HG02885 (cell line): ENCODE measurements around the gene GIGYF2.

Source experiments
- ATAC-seq: cut with Tn5 transposase; IDR thresholded peaks from one replicate; pipeline ENCODE4 v1.9.1; 2021; ENCODE audit warnings: mild to moderate bottlenecking; ENCODE audit not compliant: unreplicated experiment, poor library complexity

GIGYF2 gene, protein sequence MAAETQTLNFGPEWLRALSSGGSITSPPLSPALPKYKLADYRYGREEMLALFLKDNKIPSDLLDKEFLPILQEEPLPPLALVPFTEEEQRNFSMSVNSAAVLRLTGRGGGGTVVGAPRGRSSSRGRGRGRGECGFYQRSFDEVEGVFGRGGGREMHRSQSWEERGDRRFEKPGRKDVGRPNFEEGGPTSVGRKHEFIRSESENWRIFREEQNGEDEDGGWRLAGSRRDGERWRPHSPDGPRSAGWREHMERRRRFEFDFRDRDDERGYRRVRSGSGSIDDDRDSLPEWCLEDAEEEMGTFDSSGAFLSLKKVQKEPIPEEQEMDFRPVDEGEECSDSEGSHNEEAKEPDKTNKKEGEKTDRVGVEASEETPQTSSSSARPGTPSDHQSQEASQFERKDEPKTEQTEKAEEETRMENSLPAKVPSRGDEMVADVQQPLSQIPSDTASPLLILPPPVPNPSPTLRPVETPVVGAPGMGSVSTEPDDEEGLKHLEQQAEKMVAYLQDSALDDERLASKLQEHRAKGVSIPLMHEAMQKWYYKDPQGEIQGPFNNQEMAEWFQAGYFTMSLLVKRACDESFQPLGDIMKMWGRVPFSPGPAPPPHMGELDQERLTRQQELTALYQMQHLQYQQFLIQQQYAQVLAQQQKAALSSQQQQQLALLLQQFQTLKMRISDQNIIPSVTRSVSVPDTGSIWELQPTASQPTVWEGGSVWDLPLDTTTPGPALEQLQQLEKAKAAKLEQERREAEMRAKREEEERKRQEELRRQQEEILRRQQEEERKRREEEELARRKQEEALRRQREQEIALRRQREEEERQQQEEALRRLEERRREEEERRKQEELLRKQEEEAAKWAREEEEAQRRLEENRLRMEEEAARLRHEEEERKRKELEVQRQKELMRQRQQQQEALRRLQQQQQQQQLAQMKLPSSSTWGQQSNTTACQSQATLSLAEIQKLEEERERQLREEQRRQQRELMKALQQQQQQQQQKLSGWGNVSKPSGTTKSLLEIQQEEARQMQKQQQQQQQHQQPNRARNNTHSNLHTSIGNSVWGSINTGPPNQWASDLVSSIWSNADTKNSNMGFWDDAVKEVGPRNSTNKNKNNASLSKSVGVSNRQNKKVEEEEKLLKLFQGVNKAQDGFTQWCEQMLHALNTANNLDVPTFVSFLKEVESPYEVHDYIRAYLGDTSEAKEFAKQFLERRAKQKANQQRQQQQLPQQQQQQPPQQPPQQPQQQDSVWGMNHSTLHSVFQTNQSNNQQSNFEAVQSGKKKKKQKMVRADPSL (N-terminal part only)

DNA sequence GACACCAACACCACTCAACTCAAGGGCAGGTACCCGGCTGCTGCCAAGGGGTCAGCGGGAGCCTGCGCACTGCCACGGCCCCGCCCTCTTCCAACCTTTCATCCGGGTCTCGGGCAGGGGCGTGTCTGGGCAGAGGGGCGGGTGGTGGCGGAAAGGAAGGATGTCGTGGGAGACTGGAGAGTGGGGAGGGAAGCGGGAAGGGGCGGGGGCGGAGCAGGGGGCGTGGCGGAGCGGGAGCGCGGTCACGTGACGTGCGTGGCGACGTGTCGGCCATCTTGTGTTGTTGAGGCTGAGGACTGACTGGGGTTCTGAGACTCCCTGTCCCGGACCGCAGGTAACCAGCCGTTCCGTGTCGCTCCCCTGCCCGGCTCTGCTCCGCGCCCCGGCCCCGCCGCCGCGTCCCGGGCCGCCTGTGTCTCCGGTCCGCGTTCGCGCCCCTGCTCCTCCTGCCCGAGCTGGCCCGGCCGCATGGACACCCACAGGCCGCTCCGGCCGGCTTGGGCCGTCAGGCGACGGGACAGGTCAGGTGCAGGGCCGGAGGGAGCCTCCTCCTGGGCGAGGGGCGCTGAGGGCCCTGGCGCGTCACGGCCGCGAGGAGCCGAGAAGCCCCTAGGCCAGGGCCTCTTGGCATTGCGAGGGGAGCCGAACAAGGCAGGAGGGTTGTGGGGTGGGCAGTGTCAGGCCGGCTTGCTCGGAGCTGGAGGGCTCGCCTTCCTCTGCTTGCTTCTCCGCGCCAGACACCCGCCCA, at the start of gene GIGYF2:
GIGYF2 (plus strand) TSS at position 273 of the 748 bp plus-strand sequence. CDS start 37,867 bp downstream, outside the sequence.
- peak; percentile 81 for ATAC-seq

DNA sequence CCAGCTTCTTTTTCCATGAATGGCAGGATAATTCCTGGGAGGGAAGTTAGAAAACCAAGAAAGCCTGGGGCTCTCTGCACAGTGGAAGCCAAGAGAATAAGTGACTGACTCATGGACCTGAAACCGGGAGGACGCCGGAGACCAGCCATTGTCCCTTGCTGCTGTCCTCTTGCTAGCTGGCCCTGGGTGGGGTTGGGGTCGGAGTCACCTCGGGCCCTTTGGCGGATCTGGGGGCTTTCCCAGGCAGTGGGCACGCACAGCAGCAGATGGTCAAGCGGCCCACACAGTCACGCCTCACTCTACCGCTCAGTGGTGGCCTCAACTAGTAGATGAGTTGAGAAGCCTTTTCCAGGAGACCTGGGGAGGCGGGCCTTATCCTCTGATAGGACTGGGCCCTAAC, 48.1 kb upstream of the GIGYF2 start:
- no peak for ATAC-seq

DNA sequence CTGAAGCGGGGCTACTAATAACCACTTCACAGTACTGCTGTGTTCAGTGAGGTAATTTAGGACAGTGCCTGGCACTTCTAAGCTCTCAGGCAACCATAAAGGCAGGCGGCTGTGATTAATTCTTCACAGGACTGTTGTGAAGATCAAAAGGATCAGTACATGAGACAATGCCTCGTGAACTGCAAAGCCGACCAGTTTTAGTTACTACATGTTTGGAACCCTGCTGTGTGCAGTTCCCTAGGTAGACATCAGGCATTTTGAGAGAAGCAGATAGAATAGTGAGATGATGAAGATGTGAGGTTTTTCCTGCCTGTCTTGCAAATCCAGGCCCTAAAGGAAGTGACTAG, 44.7 kb upstream of the GIGYF2 start:
- ATAC-seq, result no peak

DNA sequence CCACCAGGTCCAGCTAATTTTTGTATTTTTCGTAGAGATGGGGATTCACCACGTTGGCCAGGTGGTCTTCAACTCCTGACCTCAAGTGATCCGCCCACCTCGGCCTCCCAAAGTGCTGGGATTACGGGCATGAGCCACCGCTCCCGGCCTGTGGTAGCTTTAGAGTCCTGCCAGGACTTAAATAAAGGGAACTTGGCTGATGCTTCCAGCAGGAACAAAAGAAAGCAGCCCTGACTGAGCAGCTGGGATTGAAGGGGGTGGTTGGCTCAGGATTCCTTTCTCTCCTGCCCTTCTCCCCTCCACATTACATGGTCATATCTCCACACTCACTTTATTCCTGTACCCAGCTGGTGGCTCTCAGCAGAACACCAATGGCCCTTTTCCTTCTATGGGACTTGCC, 43.7 kb upstream of the GIGYF2 start:
- ATAC-seq, result no peak

DNA sequence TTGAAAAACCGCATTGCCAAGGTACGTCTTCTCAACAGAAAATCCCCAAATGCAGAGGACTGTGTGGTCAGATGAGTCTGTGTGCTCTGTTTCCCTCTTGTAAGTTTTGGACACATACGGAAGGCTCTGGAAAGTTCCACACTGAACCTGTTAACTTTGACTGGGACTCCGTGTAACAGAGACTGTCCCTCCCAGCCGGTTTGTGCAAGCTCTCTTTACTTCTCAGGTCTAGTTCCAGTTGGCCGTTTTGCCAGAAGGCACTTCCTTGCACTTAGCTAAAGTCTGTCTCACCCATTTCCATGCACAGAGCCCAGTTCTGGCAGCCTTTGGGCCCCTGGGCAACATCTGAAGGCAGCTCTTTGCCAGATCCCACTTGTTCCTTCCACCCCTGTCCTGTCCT, 41.7 kb upstream of the GIGYF2 start:
- no peak for ATAC-seq

DNA sequence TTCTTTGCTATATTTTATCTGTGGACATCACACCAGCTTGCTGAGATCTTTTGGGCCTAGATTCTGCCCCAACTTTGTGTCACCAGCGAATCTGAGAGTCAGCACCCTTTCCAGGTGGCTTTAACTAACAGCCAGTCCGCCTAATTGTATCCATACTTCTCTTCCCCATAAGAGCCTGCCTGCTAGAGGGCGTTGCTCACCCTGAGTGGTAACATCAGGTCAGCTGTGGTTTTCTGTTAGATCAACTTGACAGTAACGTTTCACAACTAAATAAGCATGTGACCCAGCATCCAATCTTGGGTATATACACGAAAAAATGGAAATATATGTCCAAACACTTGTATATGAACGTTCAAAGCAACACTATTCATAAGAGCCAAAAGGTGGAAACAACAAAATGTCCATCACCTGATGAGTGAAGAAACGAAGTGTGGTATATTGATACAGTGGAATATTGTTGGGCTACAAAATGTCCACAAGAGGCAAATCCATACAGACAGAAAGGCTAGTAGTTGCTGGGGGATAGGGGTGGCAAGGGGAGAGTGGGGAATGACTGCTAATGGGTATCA, 38.8 kb upstream of the GIGYF2 start:
- no peak for ATAC-seq

DNA sequence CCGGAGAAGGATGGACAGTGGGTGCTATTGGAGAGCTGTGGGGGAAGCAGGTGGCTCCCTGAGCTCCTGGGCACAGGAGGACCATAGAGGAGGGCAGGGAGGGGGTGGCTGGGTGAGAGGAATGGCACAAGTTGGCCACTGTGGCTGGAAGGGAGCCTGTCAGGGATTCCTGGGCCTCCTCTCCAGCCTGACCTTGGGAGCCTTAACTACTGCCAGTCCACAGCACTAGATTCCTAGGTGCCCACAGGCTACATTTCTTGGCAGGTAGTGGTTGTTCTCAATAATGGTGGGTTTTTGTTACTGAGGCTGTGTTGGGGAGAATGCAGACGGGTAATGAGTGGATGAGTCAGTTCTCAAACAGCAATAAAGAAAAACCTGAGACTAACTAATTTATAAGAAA, 37.8 kb upstream of the GIGYF2 start:
- ATAC-seq, result no peak

DNA sequence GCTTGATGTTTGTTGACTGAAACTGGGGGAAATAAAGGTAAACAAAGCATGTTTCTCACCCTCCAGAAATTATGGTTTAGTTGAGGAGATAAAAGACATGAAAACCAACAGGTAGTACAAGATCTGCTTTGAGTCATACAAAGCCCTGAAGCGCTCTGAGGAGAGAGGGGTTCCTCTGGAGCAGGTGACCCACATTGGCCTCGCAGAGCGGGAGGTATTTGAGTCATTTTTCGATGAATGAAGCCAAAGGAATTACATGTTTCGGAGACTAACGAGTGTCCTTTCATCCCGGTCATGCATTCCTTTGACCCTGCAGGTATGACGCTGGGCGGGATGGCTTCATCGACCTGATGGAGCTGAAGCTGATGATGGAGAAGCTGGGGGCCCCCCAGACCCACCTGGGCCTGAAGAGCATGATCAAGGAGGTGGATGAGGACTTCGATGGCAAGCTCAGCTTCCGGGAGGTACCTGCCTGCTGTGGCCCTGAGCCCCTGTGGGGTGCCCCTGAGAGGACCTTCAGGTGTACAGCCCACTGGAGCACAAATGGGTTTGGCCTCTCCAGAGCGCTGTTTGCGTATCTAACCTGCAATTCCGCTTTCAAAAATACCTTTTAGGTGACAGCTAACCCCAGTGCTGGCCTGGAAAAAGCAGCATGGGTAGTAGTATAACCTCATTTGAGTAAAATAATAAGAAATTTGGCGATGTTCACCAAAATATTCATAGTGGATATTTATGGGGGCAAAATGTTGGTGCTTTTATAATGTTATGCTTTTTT, 34.5 kb upstream of the GIGYF2 start:
- ATAC-seq, result no peak

DNA sequence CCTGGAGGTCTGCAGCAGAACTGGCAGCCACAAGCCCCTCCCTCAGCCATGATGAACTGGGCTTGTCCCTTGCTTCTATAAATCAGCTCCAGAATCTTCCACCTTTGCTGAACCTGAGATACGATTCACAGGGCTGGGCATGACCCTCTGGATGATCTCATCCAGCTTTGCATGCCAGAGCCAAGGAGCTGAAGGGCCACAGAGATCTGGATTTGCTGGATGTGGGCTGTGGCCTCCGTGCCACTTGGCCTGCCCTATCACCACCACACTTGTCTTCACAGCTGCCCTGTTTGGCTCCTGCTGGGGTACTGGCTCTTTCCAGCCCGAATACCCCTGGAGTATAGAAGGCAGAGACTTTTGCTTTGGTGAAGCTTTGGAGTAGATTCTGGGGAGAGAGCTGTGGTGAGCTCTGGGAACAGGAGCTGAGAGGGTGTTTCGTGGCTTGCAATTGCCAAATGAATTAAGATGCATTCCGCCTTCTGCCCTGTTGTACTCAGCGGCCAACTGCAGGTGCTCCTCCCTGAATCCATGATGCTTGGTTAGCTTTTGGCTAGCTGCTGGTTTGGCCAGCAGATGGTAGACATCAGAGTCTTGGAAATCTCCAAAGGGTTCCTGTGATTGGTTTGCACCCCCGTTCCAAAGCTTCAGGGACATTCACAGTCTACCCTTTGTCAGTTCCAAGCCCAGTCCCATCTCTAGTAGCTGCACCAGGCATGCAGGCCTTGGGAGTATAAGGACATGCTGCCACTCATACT, 30.9 kb upstream of the GIGYF2 start:
- ATAC-seq, result no peak

DNA sequence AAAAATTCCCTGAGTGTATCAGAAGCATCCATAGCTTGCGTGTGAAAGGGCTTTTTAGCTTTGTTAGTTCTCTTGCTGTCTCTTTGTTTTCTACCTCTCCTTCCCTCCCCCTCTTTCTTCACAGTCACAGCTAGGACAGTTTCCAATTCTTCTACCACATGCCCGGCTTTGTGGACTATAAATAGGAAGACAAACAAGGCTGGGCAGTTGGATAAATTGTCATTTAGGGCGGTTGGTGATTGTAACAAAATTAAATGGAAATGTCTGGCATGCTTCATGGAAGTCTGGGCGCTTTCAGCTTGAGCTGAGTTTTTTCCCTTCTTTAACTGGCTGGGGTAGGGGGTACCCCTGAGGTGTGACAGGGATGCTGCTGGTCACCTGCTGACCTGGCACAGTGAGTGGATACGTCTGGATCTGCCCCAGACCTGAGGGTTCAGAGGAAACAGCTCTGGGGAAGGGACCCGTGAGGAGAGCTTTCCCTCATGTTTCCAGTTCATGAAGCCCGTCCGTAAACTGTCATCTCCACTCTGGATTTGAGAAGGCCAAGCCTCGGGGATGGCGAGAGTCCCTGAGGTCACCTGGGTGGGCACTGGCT, 29.0 kb upstream of the GIGYF2 start:
- no peak for ATAC-seq

DNA sequence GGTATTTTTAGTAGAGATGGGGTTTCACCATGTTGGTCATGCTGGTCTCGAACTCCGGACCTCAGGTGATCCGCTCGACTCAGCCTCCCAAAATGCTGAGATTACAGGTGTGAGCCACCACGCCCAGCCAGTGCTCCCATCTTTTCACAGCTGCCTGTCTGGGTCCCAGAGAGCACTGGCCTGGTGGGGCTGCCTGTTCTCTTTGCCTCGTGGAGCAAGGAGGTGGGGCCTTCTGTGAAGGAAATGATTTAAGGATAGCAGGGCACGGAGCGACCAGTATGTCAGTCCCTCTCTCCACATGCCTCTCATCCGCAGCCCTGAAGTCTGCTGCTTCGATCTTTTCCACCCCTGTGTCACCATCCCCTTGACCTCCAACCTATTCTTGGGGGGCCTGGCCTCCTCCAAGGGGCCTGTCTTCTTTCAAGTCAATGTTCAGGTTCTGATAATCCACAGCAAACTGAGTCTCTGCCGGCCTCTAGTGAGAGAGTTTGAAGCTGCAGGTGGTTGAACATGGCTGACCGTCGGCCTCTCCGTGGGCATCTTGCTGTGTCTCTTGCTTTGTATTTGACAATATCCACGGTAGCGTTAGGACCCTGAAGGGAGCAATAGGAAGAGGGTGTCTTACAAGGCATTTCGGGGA, 28.2 kb upstream of the GIGYF2 start:
- ATAC-seq, result no peak

DNA sequence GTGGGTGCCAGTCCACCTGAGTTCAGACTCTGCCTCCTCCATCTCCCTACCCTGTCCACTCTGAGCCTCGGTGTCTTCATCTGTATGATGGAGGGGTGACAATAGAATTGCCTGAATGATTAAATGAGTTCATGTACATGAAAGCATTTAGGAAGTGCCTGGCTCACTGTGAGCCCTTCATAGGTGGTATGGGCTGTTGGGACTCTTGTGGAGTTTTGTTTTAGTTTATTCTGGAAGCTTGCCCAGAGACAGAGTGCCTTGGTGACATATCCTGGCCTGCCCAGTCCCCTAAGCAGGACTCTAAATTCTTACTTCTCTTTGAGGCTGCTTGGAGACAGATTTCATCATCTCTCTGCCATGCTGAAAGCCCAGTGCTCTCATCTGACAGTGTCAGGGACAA, 24.5 kb upstream of the GIGYF2 start:
- no peak for ATAC-seq

DNA sequence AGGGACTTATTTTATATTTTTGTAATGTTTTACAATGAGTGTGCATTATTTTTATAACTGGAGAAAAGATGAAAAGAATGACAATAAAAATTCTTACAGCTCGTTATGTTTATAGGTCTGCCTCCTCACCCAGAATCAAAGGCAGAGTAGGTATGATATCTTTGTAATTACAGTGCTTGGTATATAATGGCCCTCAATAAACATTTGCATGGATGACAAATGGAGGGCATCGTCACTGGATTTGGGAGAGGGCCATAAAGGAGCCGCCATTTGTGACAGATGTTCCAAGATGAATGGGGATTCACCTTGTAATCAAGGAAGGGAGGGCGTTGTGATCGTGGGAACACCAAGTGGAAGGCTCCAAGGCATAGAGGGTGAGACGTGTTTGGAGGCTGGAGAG, 22.6 kb upstream of the GIGYF2 start:
- no peak for ATAC-seq

DNA sequence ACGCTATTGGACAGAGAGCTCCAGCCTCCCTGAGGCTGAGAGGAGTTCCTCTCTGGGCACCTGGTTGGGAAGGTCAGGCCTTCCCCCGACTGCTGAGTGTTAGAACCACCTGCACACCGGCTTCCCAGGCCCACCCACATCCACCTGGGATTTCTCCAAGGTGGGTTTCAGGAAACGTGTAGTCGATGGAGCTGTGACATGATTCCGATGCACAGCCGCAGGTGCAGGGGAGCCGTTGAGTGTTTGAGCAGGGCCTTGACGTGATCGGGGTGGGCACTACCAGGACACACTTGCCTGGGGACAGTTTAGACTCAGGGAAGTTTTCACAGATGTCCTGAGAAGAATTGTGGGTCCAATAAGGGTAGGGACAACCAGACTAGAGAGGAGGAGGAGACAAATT, 21.8 kb upstream of the GIGYF2 start:
- no peak for ATAC-seq

DNA sequence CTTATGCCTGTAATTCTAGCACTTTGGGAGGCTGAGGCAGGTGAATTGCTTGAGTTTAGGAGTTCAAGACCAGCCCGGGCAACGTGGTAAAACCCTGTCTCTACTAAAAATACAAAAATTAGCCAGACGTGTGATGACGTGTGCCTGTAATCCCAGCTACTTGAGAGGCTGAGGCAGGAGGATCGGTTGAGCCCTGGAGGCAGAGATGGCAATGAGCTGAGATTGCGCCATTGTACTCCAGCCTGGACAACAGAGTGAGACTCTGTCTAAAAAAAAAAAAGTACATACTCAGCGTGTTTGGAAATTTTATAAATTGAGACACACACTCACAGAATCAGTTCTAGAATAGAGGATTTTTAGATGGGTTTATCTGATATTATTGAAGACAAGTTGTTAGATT, 17.1 kb upstream of the GIGYF2 start:
- ATAC-seq, result no peak

DNA sequence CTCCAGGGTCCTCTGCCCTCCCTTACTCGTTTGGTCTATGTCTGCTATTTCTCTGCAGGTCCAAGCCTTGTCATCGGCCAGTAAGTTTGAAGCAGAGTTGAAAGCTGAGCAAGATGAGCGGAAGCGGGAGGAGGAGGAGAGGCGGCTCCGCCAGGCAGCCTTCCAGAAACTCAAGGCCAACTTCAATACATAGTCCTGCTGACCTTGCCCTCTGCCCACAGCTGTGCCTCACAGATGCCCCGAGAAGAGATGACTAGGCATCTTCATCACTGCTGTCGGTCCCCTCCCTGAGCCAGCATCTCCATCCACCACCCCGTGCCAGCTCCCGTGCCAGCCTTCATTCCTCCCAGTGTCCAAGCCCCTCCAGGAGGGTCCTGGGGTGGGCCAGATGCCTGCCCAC, 15.6 kb upstream of the GIGYF2 start:
- no peak for ATAC-seq

DNA sequence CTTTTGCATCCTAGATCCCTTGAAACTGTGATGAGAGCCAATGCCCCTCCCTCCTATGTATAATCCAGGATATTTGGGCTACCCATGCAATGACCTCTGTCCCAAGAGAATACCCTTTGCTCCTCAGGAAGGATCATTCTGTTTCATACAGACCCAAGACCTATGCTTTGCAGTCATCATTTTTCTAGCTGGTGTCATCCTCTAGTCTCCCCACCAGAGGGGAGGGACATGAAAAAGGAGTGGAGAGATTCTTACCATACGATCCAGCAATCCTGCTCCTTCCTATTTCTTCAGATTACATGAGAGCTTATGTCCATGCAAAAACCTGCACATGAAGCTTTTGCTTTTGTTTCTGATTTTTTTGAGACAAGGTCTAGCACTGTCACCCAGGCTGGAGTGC, 13.8 kb upstream of the GIGYF2 start:
- no peak for ATAC-seq
